WTC11 (cell line): ENCODE results near the gene EFCAB8.

ENCODE experiments used
- ATF1 ChIP-seq: sonication (generic); formaldehyde crosslinking; IDR thresholded peaks from 2 replicates; pipeline ENCODE4 v1.8.1; 2023; ENCODE audit warnings: mild to moderate bottlenecking, moderate library complexity, missing genetic modification reagents
- ATF3 ChIP-seq: sonication (generic); formaldehyde crosslinking; conservative IDR thresholded peaks from 2 replicates; pipeline ENCODE4 v1.8.1; 2022; ENCODE audit warnings: mild to moderate bottlenecking, missing genetic modification reagents
- CTCF ChIP-seq: fragments of 200-600 bp; IDR thresholded peaks from 2 replicates; pipeline ENCODE4 v1.8.0; 2022; ENCODE audit warnings: antibody characterized with exemption
- E2F4 ChIP-seq: sonication (generic); formaldehyde crosslinking; IDR thresholded peaks from 2 replicates; pipeline ENCODE4 v1.8.1; 2022; ENCODE audit warnings: low read depth, mild to moderate bottlenecking, moderate library complexity, missing genetic modification reagents, borderline replicate concordance
- ESRRA ChIP-seq: sonication (generic); formaldehyde crosslinking; IDR thresholded peaks from 2 replicates; pipeline ENCODE4 v1.8.1; 2022; ENCODE audit warnings: mild to moderate bottlenecking, missing genetic modification reagents, borderline replicate concordance
- IRF2 ChIP-seq: sonication (generic); formaldehyde crosslinking; IDR thresholded peaks from 2 replicates; pipeline ENCODE4 v1.8.0; 2022; ENCODE audit warnings: low read depth, missing genetic modification reagents, borderline replicate concordance
- MAX ChIP-seq: sonication (generic); formaldehyde crosslinking; IDR thresholded peaks from 2 replicates; pipeline ENCODE4 v1.8.0; 2022; ENCODE audit warnings: mild to moderate bottlenecking, missing genetic modification reagents
- NFE2L1 ChIP-seq: sonication (generic); formaldehyde crosslinking; IDR thresholded peaks from 2 replicates; pipeline ENCODE4 v1.8.1; 2023; ENCODE audit warnings: missing genetic modification reagents
- NFYB ChIP-seq: sonication (generic); formaldehyde crosslinking; conservative IDR thresholded peaks from 2 replicates; pipeline ENCODE4 v1.8.0; 2022; ENCODE audit warnings: low read depth, missing genetic modification reagents
- TEAD4 ChIP-seq: sonication (generic); formaldehyde crosslinking; IDR thresholded peaks from 2 replicates; pipeline ENCODE4 v1.8.0; 2022; ENCODE audit warnings: mild to moderate bottlenecking, missing genetic modification reagents
- USF2 ChIP-seq: sonication (generic); formaldehyde crosslinking; IDR thresholded peaks from 2 replicates; pipeline ENCODE4 v1.8.1; 2023; ENCODE audit warnings: mild to moderate bottlenecking, missing genetic modification reagents, moderate library complexity

GRCh38 chr20:32858701-32859372 is at the start of gene EFCAB8:
- TF ChIP-seq TEAD4 (CRISPR knock-in tag) (no peak), MAX (no peak), ATF3 (CRISPR knock-in tag) (no peak), CTCF (no peak), USF2 (CRISPR knock-in tag) (no peak), NFYB (CRISPR knock-in tag) (no peak), ESRRA (CRISPR knock-in tag) (no peak), NFE2L1 (CRISPR knock-in tag) (no peak), E2F4 (CRISPR knock-in tag) (no peak), ATF1 (CRISPR knock-in tag) (no peak), IRF2 (no peak)
